Neutrophil (primary cell): ENCODE measurements around the gene SIAE.

Experiments used
- H3K27ac ChIP-seq: fragments of 200-600 bp; sonication (generic); 2 replicates; pipeline ENCODE4 v1.5.1; 2016; ENCODE audit warnings: mild to moderate bottlenecking, moderate library complexity
- H3K27me3 ChIP-seq: fragments of 200-600 bp; sonication (generic); 2 replicates; pipeline ENCODE4 v1.6.0; 2016; ENCODE audit warnings: mild to moderate bottlenecking
- H3K36me3 ChIP-seq: fragments of 200-600 bp; sonication (generic); 2 replicates; pipeline ENCODE4 v1.5.1; 2017
- H3K4me1 ChIP-seq, 2 experiments: fragments of 200-600 bp in 1 of 2; sonication (generic) in 1 of 2; 1 replicate in 1 of 2; 2 replicates in 1 of 2; pipeline versions ENCODE4 v1.5.1 to v1.6.1; 2013 to 2016; ENCODE audit warnings: low read depth in 1 of 2, low read length in 1 of 2, mild to moderate bottlenecking in 1 of 2, moderate library complexity in 1 of 2; ENCODE audit not compliant: control insufficient read depth in 1 of 2, insufficient read depth in 1 of 2
- H3K4me3 ChIP-seq, 2 experiments: fragments of 200-600 bp in 1 of 2; sonication (generic) in 1 of 2; 1 replicate in 1 of 2; 2 replicates in 1 of 2; pipeline ENCODE4 v1.5.1; 2013 to 2016; ENCODE audit warnings: low read depth in 1 of 2, low read length in 1 of 2, mild to moderate bottlenecking in 1 of 2, moderate library complexity in 1 of 2
- H3K9me3 ChIP-seq: fragments of 200-600 bp; sonication (generic); 2 replicates; pipeline ENCODE4 v1.5.1; 2016
- TF ChIP-seq, protein P1 (sequence below): fragments of 200-600 bp; sonication (generic); IDR thresholded peaks from 2 replicates; pipeline ENCODE4 v1.5.1; 2016; ENCODE audit warnings: antibody characterized with exemption

The SIAE gene

DNA sequence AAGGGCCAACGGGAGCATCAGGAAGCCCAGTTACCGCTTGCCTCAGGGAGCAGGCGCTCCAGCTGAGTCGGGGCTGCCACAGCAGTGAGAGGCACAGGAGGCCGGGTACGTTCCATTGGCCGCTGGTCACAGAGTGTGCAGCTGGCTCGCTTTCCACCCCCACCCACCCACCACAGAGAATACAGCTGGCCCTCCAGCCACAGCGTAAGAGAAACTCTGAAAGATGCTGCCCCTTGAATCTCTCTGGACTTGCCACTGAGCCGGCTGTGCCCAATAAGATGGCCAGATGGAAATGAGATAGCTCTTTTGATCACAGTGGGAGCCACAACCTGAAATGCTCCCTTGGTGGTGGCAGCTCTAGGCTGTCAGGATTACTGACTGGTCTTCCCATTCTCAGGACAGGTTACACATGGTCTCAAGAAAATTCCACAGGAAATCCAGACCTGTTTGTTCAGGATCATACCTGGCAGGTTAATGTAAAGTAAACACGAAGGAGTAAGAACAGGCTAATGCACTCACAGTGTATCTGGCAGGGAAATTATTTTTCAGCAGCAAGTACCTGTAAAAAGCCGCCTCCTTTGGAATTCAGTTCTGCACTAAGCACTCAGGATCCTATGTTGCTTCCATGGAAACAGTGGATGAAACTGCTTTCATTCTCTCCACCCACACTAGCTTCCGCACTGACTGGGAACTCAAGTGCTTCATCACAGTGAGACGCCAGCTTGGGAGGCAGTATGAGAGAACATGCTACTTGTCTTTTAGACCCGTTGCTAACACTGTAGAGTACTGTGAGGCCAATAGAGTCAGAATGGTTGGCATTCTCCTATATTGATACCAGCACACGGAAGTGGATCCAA, 16.5 kb downstream of the SIAE start:
- no peak overlapping the region for H3K4me3 ChIP-seq
- no peaks in the 10 kb centered on the region for H3K36me3 ChIP-seq
- H3K9me3 ChIP-seq: no peaks in the 10 kb centered on the region
- H3K27me3 ChIP-seq: no peaks in the 10 kb centered on the region
- no peaks in the 10 kb centered on the region for H3K4me1 ChIP-seq
- no peak overlapping the region for H3K27ac ChIP-seq
- TF ChIP-seq, protein P1, sequence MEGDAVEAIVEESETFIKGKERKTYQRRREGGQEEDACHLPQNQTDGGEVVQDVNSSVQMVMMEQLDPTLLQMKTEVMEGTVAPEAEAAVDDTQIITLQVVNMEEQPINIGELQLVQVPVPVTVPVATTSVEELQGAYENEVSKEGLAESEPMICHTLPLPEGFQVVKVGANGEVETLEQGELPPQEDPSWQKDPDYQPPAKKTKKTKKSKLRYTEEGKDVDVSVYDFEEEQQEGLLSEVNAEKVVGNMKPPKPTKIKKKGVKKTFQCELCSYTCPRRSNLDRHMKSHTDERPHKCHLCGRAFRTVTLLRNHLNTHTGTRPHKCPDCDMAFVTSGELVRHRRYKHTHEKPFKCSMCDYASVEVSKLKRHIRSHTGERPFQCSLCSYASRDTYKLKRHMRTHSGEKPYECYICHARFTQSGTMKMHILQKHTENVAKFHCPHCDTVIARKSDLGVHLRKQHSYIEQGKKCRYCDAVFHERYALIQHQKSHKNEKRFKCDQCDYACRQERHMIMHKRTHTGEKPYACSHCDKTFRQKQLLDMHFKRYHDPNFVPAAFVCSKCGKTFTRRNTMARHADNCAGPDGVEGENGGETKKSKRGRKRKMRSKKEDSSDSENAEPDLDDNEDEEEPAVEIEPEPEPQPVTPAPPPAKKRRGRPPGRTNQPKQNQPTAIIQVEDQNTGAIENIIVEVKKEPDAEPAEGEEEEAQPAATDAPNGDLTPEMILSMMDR: no peak

DNA sequence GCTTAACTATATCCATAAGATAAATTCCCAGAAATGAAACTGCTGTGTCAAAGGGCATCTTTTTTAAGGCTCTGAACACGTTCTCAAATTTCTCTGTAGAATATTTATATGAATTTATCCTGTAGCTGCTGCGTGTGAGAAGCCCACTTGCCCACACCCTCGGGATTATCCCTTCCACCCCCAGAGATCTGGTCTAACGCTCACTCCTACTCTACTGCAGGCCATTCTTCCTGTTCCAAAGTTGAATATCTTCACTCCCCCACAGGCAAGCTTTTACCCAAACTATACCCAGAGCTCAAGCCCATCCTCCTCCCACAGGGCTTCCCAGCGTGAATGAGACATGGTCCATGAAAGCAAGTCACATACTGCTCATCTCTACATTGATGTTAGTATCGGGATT, 24.9 kb downstream of the SIAE start:
- H3K27ac ChIP-seq: no peak overlapping the region
- no peaks in the 10 kb centered on the region for H3K9me3 ChIP-seq
- H3K36me3 ChIP-seq: no peaks in the 10 kb centered on the region
- TF ChIP-seq, protein P1: no peak
- H3K4me1 ChIP-seq: peaks cover 0 to 4% of the 10 kb centered on the region in 2 experiments
- no peaks in the 10 kb centered on the region for H3K27me3 ChIP-seq
- no peak overlapping the region for H3K4me3 ChIP-seq

DNA sequence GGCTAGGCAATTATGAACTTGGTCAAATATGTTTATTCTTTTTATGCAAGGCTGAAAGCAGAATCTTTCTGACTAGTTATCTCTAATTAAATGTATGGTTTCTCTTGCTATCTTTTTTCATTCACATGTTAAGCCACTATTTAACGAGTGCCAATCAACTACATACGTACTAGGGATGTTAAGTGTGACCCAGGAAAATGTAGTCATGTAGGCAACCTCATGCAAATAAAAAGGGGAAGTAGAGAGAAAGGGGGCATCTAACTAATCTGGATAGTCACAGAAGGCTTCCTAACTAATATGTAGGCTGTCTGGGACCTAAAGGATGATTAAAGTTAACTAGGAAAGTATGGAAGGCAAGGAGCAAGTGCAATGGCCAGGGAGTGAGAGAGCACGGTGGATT, 27.4 kb downstream of the SIAE start:
- H3K27ac ChIP-seq: no peak overlapping the region
- TF ChIP-seq, protein P1: no peak
- no peaks in the 10 kb centered on the region for H3K36me3 ChIP-seq
- H3K4me1 ChIP-seq: peaks cover 0 to 4% of the 10 kb centered on the region in 2 experiments
- no peaks in the 10 kb centered on the region for H3K9me3 ChIP-seq
- H3K4me3 ChIP-seq: no peak overlapping the region
- no peaks in the 10 kb centered on the region for H3K27me3 ChIP-seq

DNA sequence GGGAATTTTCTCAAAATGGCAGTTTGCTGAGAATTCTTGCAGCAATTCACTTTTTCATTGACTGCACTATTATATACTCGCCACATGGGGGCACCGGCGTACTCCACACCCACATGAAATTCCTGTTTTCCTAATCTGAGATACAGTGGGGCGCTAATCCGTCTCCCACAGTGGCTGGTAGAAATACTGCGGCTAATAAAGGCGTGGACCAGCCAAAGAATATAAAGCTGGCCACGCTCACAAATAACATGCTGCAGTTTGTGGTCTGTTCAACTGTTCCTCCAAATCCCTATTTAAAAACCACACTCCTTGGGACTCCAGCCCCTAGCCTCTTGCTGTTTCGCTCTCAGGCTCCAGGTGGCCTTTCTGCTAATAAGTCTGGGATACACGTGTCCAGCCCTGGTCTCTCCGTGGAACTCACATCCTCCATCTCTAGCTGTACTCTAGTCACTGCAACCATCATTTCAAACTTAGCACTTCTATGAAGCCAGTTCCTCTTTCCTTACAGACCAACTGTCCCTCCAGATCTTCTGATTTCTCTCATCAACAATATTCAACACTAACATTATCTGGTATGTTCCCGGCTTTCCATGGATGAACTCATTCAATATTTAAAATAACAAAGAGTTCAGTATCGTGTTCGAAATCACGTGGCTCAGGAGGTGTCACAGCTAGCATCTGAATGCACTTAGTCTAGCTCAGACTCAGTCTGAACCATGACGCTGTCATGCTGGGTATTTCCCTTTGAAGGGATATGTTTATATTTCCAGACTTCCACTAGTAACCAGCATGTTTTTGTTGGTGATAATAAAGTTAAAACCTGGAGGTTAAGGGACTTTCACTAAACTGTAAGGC, 28.9 kb downstream of the SIAE start:
- TF ChIP-seq, protein P1: peak; percentile 61
- H3K4me3 ChIP-seq: no peak overlapping the region
- no peak overlapping the region for H3K27ac ChIP-seq
- H3K4me1 ChIP-seq: peaks cover 0 to 4% of the 10 kb centered on the region in 2 experiments
- no peaks in the 10 kb centered on the region for H3K36me3 ChIP-seq
- H3K27me3 ChIP-seq: no peaks in the 10 kb centered on the region
- no peaks in the 10 kb centered on the region for H3K9me3 ChIP-seq

DNA sequence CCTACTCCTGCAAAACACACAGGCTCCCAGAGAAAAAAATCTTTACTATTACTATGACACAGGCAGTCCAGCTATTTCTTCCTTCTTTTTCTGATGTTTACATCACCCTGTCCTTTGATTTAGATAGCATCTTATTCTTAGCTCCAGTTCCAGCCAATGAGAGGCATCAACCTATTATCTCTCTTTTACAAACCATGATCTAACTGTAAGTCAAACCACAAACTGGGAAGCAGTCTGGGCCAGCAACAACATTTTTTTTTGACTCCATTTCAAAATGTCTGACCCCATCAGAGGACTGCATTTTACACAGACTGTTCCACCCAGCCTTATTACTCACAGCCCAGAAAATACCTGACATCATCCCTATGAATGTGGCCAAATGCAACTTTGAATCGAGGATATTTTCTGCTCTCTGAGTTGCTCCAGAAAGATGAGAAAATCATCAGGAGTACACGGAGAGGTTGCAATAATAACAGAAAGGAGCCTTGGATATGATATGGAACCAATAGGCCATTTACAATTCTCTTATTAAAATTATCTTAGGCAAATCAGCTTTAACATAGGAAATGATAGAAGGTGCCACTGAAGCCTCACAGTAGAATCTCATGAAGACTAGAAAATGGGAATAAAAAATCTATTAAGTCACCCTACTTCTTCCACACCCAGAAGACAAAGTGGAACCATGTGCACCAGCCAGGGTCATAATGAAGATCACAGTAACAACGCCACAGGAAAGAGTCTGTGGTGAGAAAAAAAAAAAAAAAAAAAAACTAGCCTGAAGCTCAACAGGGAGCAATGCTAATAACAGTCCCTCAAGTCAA, 29.7 kb downstream of the SIAE start:
- H3K4me1 ChIP-seq: peaks cover 0 to 4% of the 10 kb centered on the region in 2 experiments
- H3K36me3 ChIP-seq: peaks cover 6% of the 10 kb centered on the region
- H3K27me3 ChIP-seq: no peaks in the 10 kb centered on the region
- H3K9me3 ChIP-seq: no peaks in the 10 kb centered on the region
- TF ChIP-seq, protein P1: no peak
- H3K4me3 ChIP-seq: no peak overlapping the region
- H3K27ac ChIP-seq: no peak overlapping the region
